ENCODE data around the gene MAPKAP1. TPM values are rescaled to one million over a fixed set of nuclear protein-coding genes. Genes with fewer than 3 reads are reported as not detected.

The MAPKAP1 gene
- 96.2 TPM for total RNA-seq
- long read RNA-seq, transcript MAPKAP1-201 (12 exons, 3,395 nt), result major isoform, 113 of 209 reads
- long read RNA-seq, transcript MAPKAP1-202 (11 exons, 3,256 nt), result minor isoform, 13 of 209 reads
- long read RNA-seq, transcript MAPKAP1-208 (10 exons, 2,977 nt), result minor isoform, 10 of 209 reads
- long read RNA-seq, transcript MAPKAP1-205 (11 exons, 3,045 nt), result minor isoform, 14 of 209 reads
- long read RNA-seq, partial matches to known transcripts, result 12 of 209 reads
- long read RNA-seq, other reads (novel, unspliced or antisense), result 33 of 209 reads

GRCh38 chr9:125706651-125707471 lies at the start of gene MAPKAP1:
TSS of gene MAPKAP1 (minus strand) at chr9:125707208. CDS start at chr9:125672574, 34,634 bp downstream.
- DNase-seq (ENCODE audit: low spot score), result peak; percentile 98
- intact Hi-C loops (cut with DNase I), result no loop called here

- no peak for DNase-seq (ENCODE audit: low spot score)
- intact Hi-C loops (cut with DNase I), result no loop called here
These were observed 49.5 kb upstream of the MAPKAP1 start for GRCh38 chr9:125756518-125756917.

GRCh38 chr9:125755340-125755739 lies 48.3 kb upstream of the MAPKAP1 start:
- DNase-seq (ENCODE audit: low spot score), result no peak
- intact Hi-C loops (cut with DNase I), result no loop called here

GRCh38 chr9:125754096-125754495 lies 47.1 kb upstream of the MAPKAP1 start:
- intact Hi-C loops (cut with DNase I), result no loop called here
- DNase-seq (ENCODE audit: low spot score), result no peak

- DNase-seq (ENCODE audit: low spot score), result no peak
- intact Hi-C loops (cut with DNase I), result no loop called here
These were observed 45.1 kb upstream of the MAPKAP1 start for GRCh38 chr9:125752070-125752628.

- no peak for DNase-seq (ENCODE audit: low spot score)
- intact Hi-C loops (cut with DNase I), result loop anchor here (2.0 kb wide), 1 partner anchor 70 kb away; no protein-coding TSS in a partner anchor
These were observed 43.6 kb upstream of the MAPKAP1 start for GRCh38 chr9:125750627-125751011.

GRCh38 chr9:125749951-125750626 lies 43.1 kb upstream of the MAPKAP1 start:
- DNase-seq (ENCODE audit: low spot score), result no peak
- intact Hi-C loops (cut with DNase I), result loop anchor here (2.0 to 10.0 kb wide), 2 partner anchors 71 to 475 kb away; no protein-coding TSS in a partner anchor

GRCh38 chr9:125749287-125749935 lies 42.4 kb upstream of the MAPKAP1 start:
- no peak for DNase-seq (ENCODE audit: low spot score)
- intact Hi-C loops (cut with DNase I), result loop anchor here (10.0 kb wide), 1 partner anchor 475 kb away; no protein-coding TSS in a partner anchor

GRCh38 chr9:125748446-125749099 lies 41.6 kb upstream of the MAPKAP1 start:
- DNase-seq (ENCODE audit: low spot score), result no peak
- intact Hi-C loops (cut with DNase I), result loop anchor here (10.0 kb wide), 1 partner anchor 476 kb away; no protein-coding TSS in a partner anchor

GRCh38 chr9:125747765-125748445 lies 40.9 kb upstream of the MAPKAP1 start:
- intact Hi-C loops (cut with DNase I), result loop anchor here (2.0 to 10.0 kb wide), 2 partner anchors 141 to 477 kb away; no protein-coding TSS in a partner anchor
- peak; percentile 79 for DNase-seq (ENCODE audit: low spot score)

- peak; percentile 82 for DNase-seq (ENCODE audit: low spot score)
- intact Hi-C loops (cut with DNase I), result loop anchor here (2.0 to 10.0 kb wide), 2 partner anchors 142 to 478 kb away; no protein-coding TSS in a partner anchor
These were observed 40.2 kb upstream of the MAPKAP1 start, which contains the start of gene PBX3 for GRCh38 chr9:125747053-125747764. TSS of gene PBX3 (plus strand) at chr9:125747373.

- intact Hi-C loops (cut with DNase I), result loop anchor here (2.0 to 10.0 kb wide), 2 partner anchors 142 to 478 kb away; no protein-coding TSS in a partner anchor
- DNase-seq (ENCODE audit: low spot score), result no peak
These were observed 39.7 kb upstream of the MAPKAP1 start for GRCh38 chr9:125746774-125747052.

GRCh38 chr9:125746017-125746773 lies 39.2 kb upstream of the MAPKAP1 start:
- peak; percentile 98 for DNase-seq (ENCODE audit: low spot score)
- intact Hi-C loops (cut with DNase I), result loop anchor here (2.0 to 10.0 kb wide), 2 partner anchors 143 to 479 kb away; no protein-coding TSS in a partner anchor

GRCh38 chr9:125745682-125746016 lies 38.6 kb upstream of the MAPKAP1 start:
- intact Hi-C loops (cut with DNase I), result loop anchor here (2.0 to 10.0 kb wide), 2 partner anchors 143 to 479 kb away; no protein-coding TSS in a partner anchor
- DNase-seq (ENCODE audit: low spot score), result no peak

GRCh38 chr9:125745018-125745417 lies 38.0 kb upstream of the MAPKAP1 start:
- intact Hi-C loops (cut with DNase I), result loop anchor here (10.0 kb wide), 1 partner anchor 480 kb away; no protein-coding TSS in a partner anchor
- DNase-seq (ENCODE audit: low spot score), result no peak

GRCh38 chr9:125744616-125745015 lies 37.6 kb upstream of the MAPKAP1 start:
- DNase-seq (ENCODE audit: low spot score), result no peak
- intact Hi-C loops (cut with DNase I), result loop anchor here (10.0 kb wide), 1 partner anchor 480 kb away; no protein-coding TSS in a partner anchor
